Gastroesophageal sphincter (tissue), 4 donors: ENCODE results near the gene COG3. TPM values are rescaled to one million over a fixed set of nuclear protein-coding genes. Genes with fewer than 3 reads are reported as not detected.
"Not testable (repeated sequence)": the region's sequence is repeated elsewhere in the genome, so short reads cannot be mapped to it uniquely, and the experiment has no call there.

Experiments used
- ATAC-seq: fragments of 150-250 bp; one replicate; pipeline ENCODE4 v1.9.1; 2016; ENCODE audit warnings: mild to moderate bottlenecking, moderate library complexity
- H3K27ac ChIP-seq, 4 donors: fragments of 200-600 bp; sonication (generic) in 3 of 4; 1 replicate in 3 of 4; 2 replicates in 1 of 4; pipeline ENCODE4 v1.5.1; 2016 to 2019
- H3K27me3 ChIP-seq: fragments of 200-600 bp; sonication (generic); one replicate; pipeline ENCODE4 v1.5.1; 2019
- H3K36me3 ChIP-seq, 2 donors: fragments of 200-600 bp; sonication (generic); one replicate each; pipeline ENCODE4 v1.5.1; 2019; ENCODE audit warnings: control low read depth in 1 of 2
- H3K4me1 ChIP-seq, 3 donors: fragments of 200-600 bp; sonication (generic); 1 replicate in 2 of 3; 2 replicates in 1 of 3; pipeline ENCODE4 v1.5.1; 2016 to 2019; ENCODE audit warnings: control low read depth in 2 of 3
- H3K4me3 ChIP-seq, 2 donors: fragments of 200-600 bp; sonication (generic); one replicate each; pipeline ENCODE4 v1.5.1; 2019; ENCODE audit warnings: mild to moderate bottlenecking in 1 of 2, moderate library complexity in 1 of 2
- H3K9me3 ChIP-seq, 3 donors: fragments of 200-600 bp; sonication (generic); one replicate each; pipeline ENCODE4 v1.5.1; 2017 to 2019; ENCODE audit warnings: control low read depth in 2 of 3
- EP300 ChIP-seq: sonication (generic); formaldehyde crosslinking; IDR thresholded peaks from one replicate; pipeline ENCODE4 v1.6.1; 2017; ENCODE audit warnings: antibody characterized with exemption, mild to moderate bottlenecking
- POLR2A ChIP-seq, 2 donors: fragments of 450-650 bp; IDR thresholded peaks; one replicate each; pipeline ENCODE4 v1.6.1; 2017; ENCODE audit warnings: antibody characterized with exemption in 2 of 2, mild to moderate bottlenecking in 2 of 2, moderate library complexity in 1 of 2
- POLR2AphosphoS5 ChIP-seq: sonication (generic); formaldehyde crosslinking; IDR thresholded peaks from one replicate; pipeline ENCODE4 v1.6.1; 2017; ENCODE audit warnings: antibody characterized with exemption
- WGBS, 2 donors: methylation state at CpG; one replicate each; pipeline ENCODE4 v1.1.5; 2018; ENCODE audit warnings: low coverage in 1 of 2; 5-methylcytosine and 5-hydroxymethylcytosine counted together
- total RNA-seq, 4 donors: library from RNA; depleted of rRNA; stranded (reverse); fragments of >200 nt; gene quantifications; one replicate each; pipeline ENCODE4 v1.1.0, GENCODE V29; 2016
- TF ChIP-seq, protein P1 (sequence below), 4 experiments: fragments of 200-600 bp in 2 of 4; fragments of 450-650 bp in 2 of 4; sonication (generic) in 1 of 4; IDR thresholded peaks; one replicate each; pipeline ENCODE4 v1.5.1; 2017 to 2019; ENCODE audit warnings: antibody characterized with exemption in 4 of 4, mild to moderate bottlenecking in 2 of 4, moderate library complexity in 2 of 4

COG3 gene, protein sequence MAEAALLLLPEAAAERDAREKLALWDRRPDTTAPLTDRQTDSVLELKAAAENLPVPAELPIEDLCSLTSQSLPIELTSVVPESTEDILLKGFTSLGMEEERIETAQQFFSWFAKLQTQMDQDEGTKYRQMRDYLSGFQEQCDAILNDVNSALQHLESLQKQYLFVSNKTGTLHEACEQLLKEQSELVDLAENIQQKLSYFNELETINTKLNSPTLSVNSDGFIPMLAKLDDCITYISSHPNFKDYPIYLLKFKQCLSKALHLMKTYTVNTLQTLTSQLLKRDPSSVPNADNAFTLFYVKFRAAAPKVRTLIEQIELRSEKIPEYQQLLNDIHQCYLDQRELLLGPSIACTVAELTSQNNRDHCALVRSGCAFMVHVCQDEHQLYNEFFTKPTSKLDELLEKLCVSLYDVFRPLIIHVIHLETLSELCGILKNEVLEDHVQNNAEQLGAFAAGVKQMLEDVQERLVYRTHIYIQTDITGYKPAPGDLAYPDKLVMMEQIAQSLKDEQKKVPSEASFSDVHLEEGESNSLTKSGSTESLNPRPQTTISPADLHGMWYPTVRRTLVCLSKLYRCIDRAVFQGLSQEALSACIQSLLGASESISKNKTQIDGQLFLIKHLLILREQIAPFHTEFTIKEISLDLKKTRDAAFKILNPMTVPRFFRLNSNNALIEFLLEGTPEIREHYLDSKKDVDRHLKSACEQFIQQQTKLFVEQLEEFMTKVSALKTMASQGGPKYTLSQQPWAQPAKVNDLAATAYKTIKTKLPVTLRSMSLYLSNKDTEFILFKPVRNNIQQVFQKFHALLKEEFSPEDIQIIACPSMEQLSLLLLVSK
- total RNA-seq = 10 to 100 TPM; 19.4 to 30.0 (median 21.3) TPM

DNA sequence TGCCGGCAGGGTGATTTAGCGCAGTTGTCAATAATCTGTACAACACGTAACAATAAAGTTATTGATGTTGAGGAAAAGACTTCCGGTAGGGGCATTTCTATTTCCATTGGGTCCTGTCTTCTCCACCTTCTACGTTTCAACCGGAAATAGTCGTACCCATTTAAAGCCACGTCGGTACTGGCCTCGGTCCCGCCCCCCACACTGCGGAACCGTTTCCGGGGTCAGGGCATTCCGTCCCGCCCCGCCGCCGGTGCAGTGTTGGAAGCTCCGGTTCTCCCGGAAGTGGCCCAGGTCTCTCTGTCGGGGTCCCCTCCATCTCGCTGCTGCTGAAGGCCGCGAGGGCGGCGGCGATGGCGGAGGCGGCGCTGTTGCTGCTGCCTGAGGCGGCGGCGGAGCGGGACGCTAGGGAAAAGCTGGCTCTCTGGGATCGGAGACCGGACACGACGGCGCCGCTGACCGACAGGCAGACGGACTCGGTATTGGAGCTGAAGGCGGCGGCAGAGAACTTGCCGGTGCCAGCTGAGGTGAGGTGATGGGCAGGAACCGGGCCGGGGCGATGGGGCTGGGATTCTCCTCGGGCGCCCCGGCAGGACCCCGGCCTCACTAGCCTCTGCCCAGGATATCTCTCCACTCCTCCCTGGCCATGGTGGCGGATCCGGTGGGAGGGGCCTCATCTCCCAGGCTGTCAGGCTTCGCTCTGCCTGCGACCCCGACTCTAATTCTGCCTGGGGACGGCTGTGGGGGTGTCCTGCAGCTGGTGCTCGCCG lies at the start of gene COG3:
TSS of gene COG3 (plus strand) at position 253 of the 767 bp plus-strand sequence. CDS start at position 351, 98 bp downstream.
- H3K27ac ChIP-seq = peak within 1 kb of the TSS; percentile 75 to 95 (median 94)
- H3K27me3 ChIP-seq = peaks cover 3% of the 10 kb centered on the region
- TF ChIP-seq POLR2AphosphoS5 (peak; percentile 82), POLR2A (IDR thresholded peaks at IDR 0.05) (peak; percentile 52 to 62), EP300 (no peak)
- TF ChIP-seq, protein P1, sequence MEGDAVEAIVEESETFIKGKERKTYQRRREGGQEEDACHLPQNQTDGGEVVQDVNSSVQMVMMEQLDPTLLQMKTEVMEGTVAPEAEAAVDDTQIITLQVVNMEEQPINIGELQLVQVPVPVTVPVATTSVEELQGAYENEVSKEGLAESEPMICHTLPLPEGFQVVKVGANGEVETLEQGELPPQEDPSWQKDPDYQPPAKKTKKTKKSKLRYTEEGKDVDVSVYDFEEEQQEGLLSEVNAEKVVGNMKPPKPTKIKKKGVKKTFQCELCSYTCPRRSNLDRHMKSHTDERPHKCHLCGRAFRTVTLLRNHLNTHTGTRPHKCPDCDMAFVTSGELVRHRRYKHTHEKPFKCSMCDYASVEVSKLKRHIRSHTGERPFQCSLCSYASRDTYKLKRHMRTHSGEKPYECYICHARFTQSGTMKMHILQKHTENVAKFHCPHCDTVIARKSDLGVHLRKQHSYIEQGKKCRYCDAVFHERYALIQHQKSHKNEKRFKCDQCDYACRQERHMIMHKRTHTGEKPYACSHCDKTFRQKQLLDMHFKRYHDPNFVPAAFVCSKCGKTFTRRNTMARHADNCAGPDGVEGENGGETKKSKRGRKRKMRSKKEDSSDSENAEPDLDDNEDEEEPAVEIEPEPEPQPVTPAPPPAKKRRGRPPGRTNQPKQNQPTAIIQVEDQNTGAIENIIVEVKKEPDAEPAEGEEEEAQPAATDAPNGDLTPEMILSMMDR (IDR thresholded peaks at IDR 0.05) = peak in 2 of 4 experiments; percentile 25 to 62
- ATAC-seq = peak; percentile 100
- peaks cover 0 to 45% (median 10%) of the 10 kb centered on the region in 3 donors for H3K4me1 ChIP-seq
- H3K4me3 ChIP-seq = peak within 1 kb of the TSS; percentile 73 to 99
- H3K9me3 ChIP-seq = no peaks in the 10 kb centered on the region
- no peaks in the 10 kb centered on the region for H3K36me3 ChIP-seq
- WGBS, 2 donors = 0% methylated on average over 7 to 13 of the region's 63 CpGs

DNA sequence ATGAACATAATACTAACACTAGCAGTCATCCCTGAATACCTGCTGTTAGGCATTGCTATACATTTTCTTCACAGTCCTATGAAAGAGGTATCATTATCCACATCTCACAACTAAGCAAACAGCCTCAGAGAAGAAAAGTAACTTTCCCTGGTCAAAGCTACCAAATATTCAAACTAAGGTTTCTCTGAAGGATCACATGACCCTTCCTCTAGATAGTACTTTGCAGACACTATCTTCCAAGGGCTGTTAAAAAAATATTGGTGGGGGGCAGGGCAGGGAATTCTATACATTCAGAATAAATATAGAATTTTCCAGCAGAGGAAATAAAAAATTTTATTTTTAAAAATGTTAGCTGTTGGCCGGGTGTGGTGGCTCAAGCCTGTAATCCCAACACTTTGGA lies 49.6 kb upstream of the COG3 start:
- peak overlapping the region; percentile 28 to 36 for H3K4me3 ChIP-seq
- WGBS, 2 donors = 86% methylated on average over 1 of the region's 1 CpG; no CpG with 5 or more reads in 1 of the 2 donors
- H3K27ac ChIP-seq = peak overlapping the region; percentile 72 to 85 (median 77)
- peaks cover 0 to 47% (median 10%) of the 10 kb centered on the region in 3 donors for H3K4me1 ChIP-seq
- H3K27me3 ChIP-seq = no peaks in the 10 kb centered on the region
- peaks cover 0 to 13% of the 10 kb centered on the region in 2 donors for H3K36me3 ChIP-seq
- ATAC-seq = no peak
- TF ChIP-seq, protein P1 (IDR thresholded peaks at IDR 0.05) = no peak
- no peaks in the 10 kb centered on the region for H3K9me3 ChIP-seq

- Histone ChIP-seq H3K4me1 (peaks cover 0 to 47% (median 10%) of the 10 kb centered on the region in 3 donors), H3K4me3 (peak overlapping the region; percentile 46 to 71), H3K27ac (peak overlapping the region; percentile 45 to 92 (median 88)), H3K9me3 (no peaks in the 10 kb centered on the region), H3K36me3 (no peaks in the 10 kb centered on the region), H3K27me3 (no peaks in the 10 kb centered on the region)
- TF ChIP-seq EP300 (no peak), POLR2A (IDR thresholded peaks at IDR 0.05) (no peak), POLR2AphosphoS5 (no peak)
- TF ChIP-seq, protein P1 (IDR thresholded peaks at IDR 0.05) = no peak
- 52 to 70% methylated on average over 4 to 10 of the region's 10 CpGs for WGBS, 2 donors
- no peak for ATAC-seq
These were observed 48.1 kb upstream of the COG3 start for GRCh38 chr13:45416516-45417128.

GRCh38 chr13:45417790-45418534 lies 46.8 kb upstream of the COG3 start, which contains the start of gene SLC25A30:
Gene SLC25A30, minus strand, starts transcription at chr13:45418373. Its CDS starts 6,948 bp downstream, at chr13:45411425.
- no peaks in the 10 kb centered on the region for H3K9me3 ChIP-seq
- WGBS, 2 donors = 0% methylated on average over 3 of the region's 64 CpGs

GRCh38 chr13:45419389-45419788 lies 45.4 kb upstream of the COG3 start:
- peaks cover 0 to 25% (median 10%) of the 10 kb centered on the region in 3 donors for H3K4me1 ChIP-seq
- H3K4me3 ChIP-seq, H3K27me3 ChIP-seq, H3K27ac ChIP-seq, ATAC-seq, H3K36me3 ChIP-seq, H3K9me3 ChIP-seq: not testable (repeated sequence)
- 92 to 94% methylated on average over 4 to 10 of the region's 16 CpGs for WGBS, 2 donors

More at GRCh38 chr13:45417790-45418534, 46.8 kb upstream of the COG3 start, which contains the start of gene SLC25A30:
- H3K4me1 ChIP-seq = peaks cover 0 to 39% (median 10%) of the 10 kb centered on the region in 3 donors
- H3K27me3 ChIP-seq = no peaks in the 10 kb centered on the region
- no peaks in the 10 kb centered on the region for H3K36me3 ChIP-seq
- ATAC-seq = peak; percentile 98
- TF ChIP-seq POLR2A (IDR thresholded peaks at IDR 0.05) (peak; percentile 37 to 46), POLR2AphosphoS5 (peak; percentile 67), EP300 (no peak)
- TF ChIP-seq, protein P1 (IDR thresholded peaks at IDR 0.05) = peak in 1 of 4 experiments; percentile 5
- H3K4me3 ChIP-seq = peak within 1 kb of the TSS; percentile 46 to 71
- H3K27ac ChIP-seq = peak within 1 kb of the TSS; percentile 55 to 92 (median 88)
